Heart left ventricle (tissue), 16 donors: ENCODE measurements around the gene DNMT3A. TPM values are rescaled to one million over a fixed set of nuclear protein-coding genes. Genes with fewer than 3 reads are reported as not detected.

ENCODE experiments used
- ATAC-seq, 4 donors: fragments of 200-7000 bp; cut with Tn5 transposase; one replicate each; pipeline ENCODE4 v1.9.1; 2020 to 2022; ENCODE audit warnings: moderate library complexity in 4 of 4, mild to moderate bottlenecking in 3 of 4, moderate number of reproducible peaks in 1 of 4
- DNase-seq, 5 donors: peaks; one replicate each; pipeline ENCODE4 v3.0.0-alpha.2; 2020
- H3K27ac ChIP-seq, 12 donors: fragments of 200-600 bp; sonication (generic) in 4 of 12; one replicate each; pipeline versions ENCODE4 v1.5.0 to v1.8.0; 2016 to 2022; ENCODE audit warnings: mild to moderate bottlenecking in 2 of 12
- H3K27me3 ChIP-seq, 9 donors: fragments of 200-600 bp; sonication (generic) in 2 of 9; one replicate each; pipeline versions ENCODE4 v1.5.1 to v1.8.0; 2016 to 2022; ENCODE audit warnings: mild to moderate bottlenecking in 3 of 9
- H3K36me3 ChIP-seq, 9 donors: fragments of 200-600 bp; sonication (generic) in 2 of 9; one replicate each; pipeline versions ENCODE4 v1.5.0 to v1.8.0; 2018 to 2022; ENCODE audit warnings: mild to moderate bottlenecking in 2 of 9
- H3K4me1 ChIP-seq, 12 donors: fragments of 200-600 bp; sonication (generic) in 4 of 12; one replicate each; pipeline versions ENCODE4 v1.5.0 to v1.8.0; 2016 to 2022; ENCODE audit warnings: mild to moderate bottlenecking in 3 of 12
- H3K4me3 ChIP-seq, 12 donors: fragments of 200-600 bp; sonication (generic) in 4 of 12; one replicate each; pipeline versions ENCODE4 v1.5.0 to v1.8.0; 2017 to 2022; ENCODE audit warnings: mild to moderate bottlenecking in 9 of 12, moderate library complexity in 4 of 12
- H3K9me3 ChIP-seq, 12 donors: fragments of 200-600 bp; sonication (generic) in 4 of 12; one replicate each; pipeline versions ENCODE4 v1.5.0 to v1.8.0; 2016 to 2022; ENCODE audit warnings: mild to moderate bottlenecking in 1 of 12
- POLR2A ChIP-seq, 2 donors: fragments of 450-650 bp; IDR thresholded peaks; one replicate each; pipeline ENCODE4 v1.6.1; 2017; ENCODE audit warnings: antibody characterized with exemption in 2 of 2, mild to moderate bottlenecking in 2 of 2, moderate library complexity in 2 of 2
- WGBS, 4 donors: extraction: QIAGEN DNeasy Blood & Tissue Kit in 2 of 4; methylation state at CpG; one replicate each; pipeline versions ENCODE4 v1.1.5 to v1.1.7; 2013 to 2018; 5-methylcytosine and 5-hydroxymethylcytosine counted together
- intact Hi-C, 10 donors: fragments of 100-400 bp; cut with DNase I; formaldehyde crosslinking; loops; one replicate each; pipeline versions ENCODE4 v1.11.1 to v1.14.2; 2022
- polyA plus RNA-seq, 2 donors: library from polyadenylated mRNA; stranded (reverse); fragments of 200-250 nt; gene quantifications; one replicate each; pipeline ENCODE4 v1.2.3, GENCODE V29; 2013
- total RNA-seq, 9 donors: library from RNA; depleted of rRNA in 2 of 9; stranded (reverse); fragments of >200 nt in 2 of 9; fragmentation: NEBNext Ultra II Directional in 3 of 9; extraction: Animal tissue kit (Norgen Biotek cat#: 25700) in 3 of 9; gene quantifications; one replicate each; pipeline versions ENCODE4 v1.1.0 to v1.2.4, GENCODE V29; 2016 to 2023
- TF ChIP-seq, protein P1 (sequence below), 12 donors: fragments of 200-600 bp; sonication (generic) in 4 of 12; IDR thresholded peaks; one replicate each; pipeline versions ENCODE4 v1.5.0 to v1.8.0; 2018 to 2022; ENCODE audit warnings: antibody characterized with exemption in 12 of 12, mild to moderate bottlenecking in 5 of 12
- donor health status: ischemic (EF 13 %, LVEDD 7.1; RV severe dilation, severe dysfunction).
- donor health status: healthy with polysubstance abuse.
- donor health status: DM: no; HTN: yes; CAD: no.
- donor health status: DM: no; HTN: no; CAD: no.
- donor health status: ischemic (EF 25% LVEDD 6.9; RV normal size, moderate dysfunction).
- donor health status: ischemic (EF 25% LVEDD 5.7; RV mildly dilated, moderate dysfunction).
- donor health status: healthy.
- donor health status: DM: yes; HTN: yes; CAD: no.
- donor health status: ischemic (EF 35%, LVEDD 5.7; RV mildly dilated, moderate dysfunction).
- donor health status: nonischemic (EF 11% LVEDD 7.7; RV severe dilation, severe dysfunction).
- donor health status: DM: yes; HTN: yes; CAD: no.
- donor health status: PGD.
- donor health status: ischemic (EF 29% LVEDD 5.4; RV normal size, mild dysfunction).
- donor health status: nonischemic (EF 23%, LVEDD 6.1; RV moderate dilation, normal function).

The DNMT3A gene
- total and polyA plus RNA-seq, 11 donors = 3.5 to 26.0 (median 16.0) TPM

DNA sequence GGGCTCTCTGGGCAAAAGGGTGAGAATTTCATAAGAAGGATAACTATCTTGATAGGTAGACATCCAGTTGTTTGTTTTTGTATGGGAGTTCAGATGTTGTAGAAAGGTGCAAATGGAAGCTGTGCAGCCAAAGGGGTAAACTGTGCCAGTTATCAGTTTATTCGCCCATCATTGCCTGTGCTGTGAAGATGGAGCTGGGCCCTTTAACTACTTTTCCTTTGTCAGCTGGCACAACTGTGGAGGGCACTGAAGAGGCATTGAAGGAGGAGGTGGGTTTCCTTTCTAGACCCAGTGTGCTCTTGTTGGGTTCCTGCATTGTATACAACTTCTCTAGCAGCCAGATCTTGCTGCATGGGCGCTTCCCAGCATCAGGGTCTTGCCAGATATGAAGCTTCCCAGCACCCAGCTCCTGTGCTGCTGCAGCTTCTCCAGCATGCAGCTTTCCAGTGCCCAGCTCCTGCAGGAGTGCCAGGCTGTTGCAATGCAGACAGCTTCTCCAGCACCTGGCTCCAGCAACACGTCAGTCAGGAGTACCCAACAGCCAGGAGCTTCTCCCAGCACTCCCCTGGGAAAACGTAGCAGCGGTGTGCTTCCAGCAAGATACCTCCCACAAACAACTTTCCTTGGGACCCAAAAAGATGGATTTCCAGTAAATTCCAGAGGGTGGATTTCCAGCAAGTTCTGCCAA is 15.3 kb downstream of the DNMT3A start:
- DNase-seq (peak in 1 of 5 donors; percentile 30), ATAC-seq (no peak)
- H3K4me1 ChIP-seq = peaks cover 0 to 59% (median 27%) of the 10 kb centered on the region in 12 donors
- TF ChIP-seq POLR2A (IDR thresholded peaks at IDR 0.05) = no peak
- TF ChIP-seq, protein P1, sequence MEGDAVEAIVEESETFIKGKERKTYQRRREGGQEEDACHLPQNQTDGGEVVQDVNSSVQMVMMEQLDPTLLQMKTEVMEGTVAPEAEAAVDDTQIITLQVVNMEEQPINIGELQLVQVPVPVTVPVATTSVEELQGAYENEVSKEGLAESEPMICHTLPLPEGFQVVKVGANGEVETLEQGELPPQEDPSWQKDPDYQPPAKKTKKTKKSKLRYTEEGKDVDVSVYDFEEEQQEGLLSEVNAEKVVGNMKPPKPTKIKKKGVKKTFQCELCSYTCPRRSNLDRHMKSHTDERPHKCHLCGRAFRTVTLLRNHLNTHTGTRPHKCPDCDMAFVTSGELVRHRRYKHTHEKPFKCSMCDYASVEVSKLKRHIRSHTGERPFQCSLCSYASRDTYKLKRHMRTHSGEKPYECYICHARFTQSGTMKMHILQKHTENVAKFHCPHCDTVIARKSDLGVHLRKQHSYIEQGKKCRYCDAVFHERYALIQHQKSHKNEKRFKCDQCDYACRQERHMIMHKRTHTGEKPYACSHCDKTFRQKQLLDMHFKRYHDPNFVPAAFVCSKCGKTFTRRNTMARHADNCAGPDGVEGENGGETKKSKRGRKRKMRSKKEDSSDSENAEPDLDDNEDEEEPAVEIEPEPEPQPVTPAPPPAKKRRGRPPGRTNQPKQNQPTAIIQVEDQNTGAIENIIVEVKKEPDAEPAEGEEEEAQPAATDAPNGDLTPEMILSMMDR (IDR thresholded peaks at IDR 0.05) = no peak
- intact Hi-C loops = no loop called here
- WGBS, 4 donors = 89 to 100% (median 97%) methylated on average over 3 to 5 of the region's 5 CpGs
- no peak overlapping the region for H3K4me3 ChIP-seq
- H3K9me3 ChIP-seq = peaks cover 0 to 14% (median 6%) of the 10 kb centered on the region in 12 donors
- H3K27me3 ChIP-seq = no peaks in the 10 kb centered on the region
- no peak overlapping the region for H3K27ac ChIP-seq
- H3K36me3 ChIP-seq = peaks cover 0 to 14% (median 0%) of the 10 kb centered on the region in 9 donors

DNA sequence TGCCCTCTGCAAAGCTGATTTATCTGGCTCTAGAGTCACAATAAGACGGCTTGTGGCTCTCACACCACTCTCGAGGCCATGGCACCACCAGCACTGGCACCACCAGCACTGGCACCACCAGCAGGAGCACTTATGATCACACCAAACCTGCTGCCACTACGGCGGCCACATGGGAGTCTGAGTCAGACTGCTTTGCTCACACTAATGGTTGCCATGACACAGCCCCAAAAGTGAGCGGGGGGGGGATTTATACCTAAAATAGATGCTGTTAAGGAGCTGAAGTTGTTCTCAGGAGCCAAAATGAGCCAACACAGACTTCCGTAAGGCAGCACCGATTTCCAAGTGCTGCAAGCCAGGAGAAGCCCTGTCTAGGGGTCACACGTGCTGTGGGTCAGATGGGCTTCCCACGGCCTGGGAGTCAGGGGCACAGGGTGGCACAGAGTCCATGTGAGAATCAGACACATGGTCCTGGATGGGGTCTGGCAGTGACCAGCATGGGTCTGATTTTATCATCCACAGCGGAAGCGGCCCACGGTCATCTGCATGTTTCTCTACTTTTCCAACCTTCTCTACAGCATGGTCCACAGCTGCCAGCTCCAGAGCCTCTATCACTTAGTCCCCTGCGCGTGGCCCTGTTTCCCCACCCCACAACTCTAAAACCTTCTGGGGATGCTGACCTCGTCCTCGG is 16.7 kb downstream of the DNMT3A start:
- Histone ChIP-seq H3K9me3 (peaks cover 0 to 14% (median 6%) of the 10 kb centered on the region in 12 donors), H3K36me3 (peaks cover 0 to 14% (median 0%) of the 10 kb centered on the region in 9 donors), H3K4me3 (no peak overlapping the region), H3K4me1 (peaks cover 0 to 50% (median 27%) of the 10 kb centered on the region in 12 donors), H3K27ac (peak overlapping the region in 5 of 12 donors; percentile 12 to 59 (median 44)), H3K27me3 (no peaks in the 10 kb centered on the region)
- TF ChIP-seq, protein P1 (IDR thresholded peaks at IDR 0.05) = no peak
- no peak for TF ChIP-seq POLR2A (IDR thresholded peaks at IDR 0.05)
- peak in 3 of 4 donors; percentile 58 to 69 (median 64) for ATAC-seq
- 57 to 67% (median 60%) methylated on average over 16 of the region's 16 CpGs for WGBS, 4 donors
- intact Hi-C loops = no loop called here
- DNase-seq = peak in 4 of 5 donors; percentile 45 to 70 (median 61)

DNA sequence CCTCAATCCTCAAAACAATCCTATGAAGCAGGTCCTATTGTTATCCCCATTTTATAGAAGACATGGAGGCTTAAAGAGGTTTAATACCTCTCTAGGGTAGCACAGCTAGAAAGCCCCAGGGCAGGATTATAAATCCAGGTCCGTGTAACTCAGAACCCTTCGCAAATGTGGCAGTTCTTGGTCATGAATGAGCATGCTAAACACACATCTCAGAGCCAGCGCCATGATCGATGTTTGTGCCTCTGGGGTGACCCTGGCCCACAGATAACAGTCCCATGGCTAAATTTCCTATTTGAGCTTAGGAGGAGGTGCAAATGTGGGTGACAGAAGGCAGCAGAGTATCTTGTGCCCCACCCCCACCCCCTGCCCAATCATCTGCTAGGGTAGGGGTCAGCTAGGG is 17.5 kb downstream of the DNMT3A start:
- peak overlapping the region in 1 of 12 donors; percentile 38 for H3K27ac ChIP-seq
- intact Hi-C loops = no loop called here
- ATAC-seq (no peak), DNase-seq (peak in 1 of 5 donors; percentile 31)
- H3K4me1 ChIP-seq = peaks cover 0 to 45% (median 27%) of the 10 kb centered on the region in 12 donors
- no peaks in the 10 kb centered on the region for H3K27me3 ChIP-seq
- 73 to 84% (median 79%) methylated on average over 4 of the region's 4 CpGs for WGBS, 4 donors
- H3K4me3 ChIP-seq = no peak overlapping the region
- peaks cover 0 to 14% (median 0%) of the 10 kb centered on the region in 9 donors for H3K36me3 ChIP-seq
- peaks cover 0 to 14% (median 6%) of the 10 kb centered on the region in 12 donors for H3K9me3 ChIP-seq
- no peak for TF ChIP-seq POLR2A (IDR thresholded peaks at IDR 0.05)
- TF ChIP-seq, protein P1 (IDR thresholded peaks at IDR 0.05) = no peak

DNA sequence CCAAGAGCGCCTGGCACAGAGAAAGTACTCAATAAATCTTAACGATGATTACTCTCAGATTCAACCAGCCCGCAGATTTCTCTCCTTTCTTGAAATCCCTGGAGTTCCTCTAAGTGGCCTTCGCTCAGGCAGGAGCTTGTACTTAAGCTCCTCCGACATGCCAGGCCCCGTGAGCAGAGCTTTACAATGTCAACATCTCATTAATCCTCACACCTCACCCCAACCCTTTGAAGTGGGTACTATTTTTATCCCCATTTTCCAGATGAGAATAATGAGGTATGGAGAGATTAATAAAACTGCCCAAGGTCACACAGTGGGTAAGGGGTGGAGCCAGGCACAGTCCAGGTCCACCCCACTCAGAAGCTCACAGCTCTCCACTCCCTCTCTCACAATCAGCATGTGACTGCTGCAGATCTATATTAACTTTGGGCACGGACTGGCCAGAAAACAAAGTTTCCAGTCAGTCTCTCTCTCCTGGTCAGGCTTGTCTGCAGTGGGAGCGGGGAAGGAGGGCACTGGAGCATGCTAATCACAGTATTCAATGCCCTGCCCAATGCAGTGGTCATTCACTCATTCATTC is 18.0 kb downstream of the DNMT3A start:
- Histone ChIP-seq H3K27ac (peak overlapping the region in 1 of 12 donors; percentile 54), H3K36me3 (peaks cover 0 to 14% (median 0%) of the 10 kb centered on the region in 9 donors), H3K4me3 (peak overlapping the region in 1 of 12 donors; percentile 43), H3K9me3 (peaks cover 0 to 14% (median 6%) of the 10 kb centered on the region in 12 donors), H3K4me1 (peaks cover 0 to 40% (median 25%) of the 10 kb centered on the region in 12 donors), H3K27me3 (no peaks in the 10 kb centered on the region)
- intact Hi-C loops = no loop called here
- peak in 2 of 4 donors; percentile 21 to 29 for ATAC-seq
- DNase-seq = peak in 1 of 5 donors; percentile 14
- 73 to 81% (median 77%) methylated on average over 8 of the region's 8 CpGs for whole genome bisulfite sequencing, 4 donors
- no peak for TF ChIP-seq POLR2A (IDR thresholded peaks at IDR 0.05)
- TF ChIP-seq, protein P1 (IDR thresholded peaks at IDR 0.05) = no peak
